Astrocyte of the spinal cord (primary cell): ENCODE measurements around the gene CALHM2.

Source experiments
- DNase-seq: peaks from one replicate; pipeline ENCODE4 v3.0.0; 2011; ENCODE audit warnings: low read depth, low spot score
- H3K4me3 ChIP-seq: 2 replicates; pipeline ENCODE4 v1.5.1; 2011; ENCODE audit warnings: low read depth, mild to moderate bottlenecking, low read length, moderate library complexity
- in situ Hi-C: cut with HindIII; loops from 2 replicates; pipeline ENCODE4 v1.10.0; 2017; ENCODE audit warnings: low sequenced_read_pairs
- TF ChIP-seq, protein P1 (sequence below): IDR thresholded peaks from 2 replicates; pipeline ENCODE4 v1.5.1; 2012; ENCODE audit warnings: low read depth, mild to moderate bottlenecking, low read length, inconsistent platforms

The CALHM2 gene

GRCh38 chr10:103397191-103397825, 54.9 kb downstream of the CALHM2 start:
- TF ChIP-seq, protein P1, sequence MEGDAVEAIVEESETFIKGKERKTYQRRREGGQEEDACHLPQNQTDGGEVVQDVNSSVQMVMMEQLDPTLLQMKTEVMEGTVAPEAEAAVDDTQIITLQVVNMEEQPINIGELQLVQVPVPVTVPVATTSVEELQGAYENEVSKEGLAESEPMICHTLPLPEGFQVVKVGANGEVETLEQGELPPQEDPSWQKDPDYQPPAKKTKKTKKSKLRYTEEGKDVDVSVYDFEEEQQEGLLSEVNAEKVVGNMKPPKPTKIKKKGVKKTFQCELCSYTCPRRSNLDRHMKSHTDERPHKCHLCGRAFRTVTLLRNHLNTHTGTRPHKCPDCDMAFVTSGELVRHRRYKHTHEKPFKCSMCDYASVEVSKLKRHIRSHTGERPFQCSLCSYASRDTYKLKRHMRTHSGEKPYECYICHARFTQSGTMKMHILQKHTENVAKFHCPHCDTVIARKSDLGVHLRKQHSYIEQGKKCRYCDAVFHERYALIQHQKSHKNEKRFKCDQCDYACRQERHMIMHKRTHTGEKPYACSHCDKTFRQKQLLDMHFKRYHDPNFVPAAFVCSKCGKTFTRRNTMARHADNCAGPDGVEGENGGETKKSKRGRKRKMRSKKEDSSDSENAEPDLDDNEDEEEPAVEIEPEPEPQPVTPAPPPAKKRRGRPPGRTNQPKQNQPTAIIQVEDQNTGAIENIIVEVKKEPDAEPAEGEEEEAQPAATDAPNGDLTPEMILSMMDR: no peak
- DNase-seq: no peak
- peak overlapping the region; percentile 99 for H3K4me3 ChIP-seq
- in situ Hi-C loops: no loop called here

- no peak for DNase-seq
- H3K4me3 ChIP-seq: peak overlapping the region; percentile 99
- TF ChIP-seq, protein P1: no peak
- in situ Hi-C loops: no loop called here
These were observed 55.4 kb downstream of the CALHM2 start for GRCh38 chr10:103396789-103397087.
